GM18519 (cell line): ENCODE measurements around the gene HSD17B7.
"Not testable (repeated sequence)": the region's sequence is repeated elsewhere in the genome, so short reads cannot be mapped to it uniquely, and the experiment has no call there.

Experiments used
- ATAC-seq: cut with Tn5 transposase; IDR thresholded peaks from one replicate; pipeline ENCODE4 v1.9.1; 2021; ENCODE audit warnings: mild to moderate bottlenecking, moderate library complexity; ENCODE audit not compliant: unreplicated experiment, low FRiP score

Gene HSD17B7

DNA sequence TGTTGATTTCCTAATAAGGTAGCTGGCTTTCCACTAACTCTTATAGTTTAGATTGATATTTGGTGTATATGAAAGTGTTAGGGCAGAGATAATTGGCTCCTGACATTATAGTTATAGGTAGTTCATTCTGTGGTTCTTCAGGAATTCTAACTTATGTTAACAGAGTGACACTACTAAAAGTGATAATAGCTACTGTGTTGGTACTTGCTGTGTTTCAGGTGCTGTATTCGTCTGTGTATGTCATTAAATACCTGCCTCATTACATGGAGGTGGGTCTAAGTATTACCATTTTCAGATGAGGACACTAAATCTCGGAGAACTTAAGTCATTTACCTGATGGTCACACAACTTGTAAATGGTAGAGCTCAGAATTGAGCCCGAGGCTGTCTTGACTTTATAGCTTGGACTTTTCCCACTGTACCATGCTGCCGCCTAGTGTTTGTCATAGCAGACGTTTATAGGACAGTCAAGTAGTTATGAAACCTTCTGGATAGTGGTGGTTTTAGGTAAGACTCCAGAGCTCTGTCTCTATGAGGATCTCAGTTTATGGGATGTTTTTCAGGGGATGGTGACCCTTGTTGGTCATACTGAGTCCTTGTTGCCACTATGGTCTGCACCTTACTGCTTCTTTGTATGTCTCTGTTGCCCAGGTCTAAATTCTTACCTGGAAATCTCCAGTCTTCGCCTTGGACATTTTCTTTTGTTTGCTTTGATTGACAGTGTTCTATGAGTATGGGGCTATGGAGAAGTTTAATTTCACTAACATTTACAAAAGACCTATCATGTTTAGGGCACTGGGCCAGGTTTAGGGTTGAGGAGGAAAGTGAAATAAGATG lies 9.7 kb downstream of the HSD17B7 start:
- ATAC-seq: not testable (repeated sequence)

DNA sequence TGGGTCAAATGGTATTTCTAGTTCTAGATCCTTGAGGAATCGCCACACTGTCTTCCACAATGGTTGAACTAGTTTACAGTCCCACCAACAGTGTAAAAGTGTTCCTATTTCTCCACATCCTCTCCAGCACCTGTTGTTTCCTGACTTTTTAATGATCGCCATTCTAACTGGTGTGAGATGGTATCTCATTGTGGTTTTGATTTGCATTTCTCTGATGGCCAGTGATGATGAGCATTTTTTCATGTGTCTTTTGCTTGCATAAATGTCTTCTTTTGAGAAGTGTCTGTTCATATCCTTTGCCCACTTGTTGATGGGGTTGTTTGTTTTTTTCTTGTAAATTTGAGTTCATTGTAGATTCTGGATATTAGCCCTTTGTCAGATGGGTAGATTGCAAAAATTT lies 17.0 kb downstream of the HSD17B7 start:
- not testable (repeated sequence) for ATAC-seq

DNA sequence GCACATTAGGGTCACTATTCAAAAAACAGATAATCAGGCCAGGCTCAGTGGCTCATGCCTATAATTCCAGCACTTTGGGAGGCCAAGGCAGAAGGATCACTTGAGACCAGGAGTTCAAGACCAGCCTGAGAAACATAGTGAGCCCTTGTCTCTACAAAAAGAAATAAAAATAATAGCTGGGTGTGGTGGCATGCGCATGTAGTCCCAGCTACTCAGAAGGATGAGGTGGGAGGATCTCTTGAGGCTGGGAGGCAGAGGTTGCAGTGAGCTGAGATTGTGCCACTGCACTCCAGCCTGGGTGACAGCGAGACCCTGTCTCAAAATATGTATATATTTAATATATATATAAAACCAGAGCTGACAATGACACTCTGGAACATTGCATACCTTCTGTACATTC lies 21.9 kb downstream of the HSD17B7 start:
- ATAC-seq: not testable (repeated sequence)

DNA sequence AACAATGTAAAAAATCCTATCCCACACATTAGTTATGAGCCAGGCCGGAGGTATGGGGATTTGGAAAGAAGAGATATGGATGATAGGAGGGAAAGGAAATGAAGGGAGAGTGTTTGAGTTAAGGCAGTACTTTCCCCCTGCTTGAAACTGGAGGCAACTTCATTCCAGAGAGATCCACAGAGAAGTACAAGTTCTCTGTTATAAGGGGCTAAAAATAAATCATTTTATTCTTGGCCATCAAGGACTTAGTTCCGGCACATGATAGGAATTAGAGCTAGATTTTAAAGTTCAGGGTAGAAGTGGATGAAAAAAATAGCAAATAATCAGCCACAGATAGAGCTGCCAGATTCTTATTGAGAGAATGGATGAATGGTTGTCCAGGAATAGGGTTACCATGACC lies 27.6 kb downstream of the HSD17B7 start:
- not testable (repeated sequence) for ATAC-seq

DNA sequence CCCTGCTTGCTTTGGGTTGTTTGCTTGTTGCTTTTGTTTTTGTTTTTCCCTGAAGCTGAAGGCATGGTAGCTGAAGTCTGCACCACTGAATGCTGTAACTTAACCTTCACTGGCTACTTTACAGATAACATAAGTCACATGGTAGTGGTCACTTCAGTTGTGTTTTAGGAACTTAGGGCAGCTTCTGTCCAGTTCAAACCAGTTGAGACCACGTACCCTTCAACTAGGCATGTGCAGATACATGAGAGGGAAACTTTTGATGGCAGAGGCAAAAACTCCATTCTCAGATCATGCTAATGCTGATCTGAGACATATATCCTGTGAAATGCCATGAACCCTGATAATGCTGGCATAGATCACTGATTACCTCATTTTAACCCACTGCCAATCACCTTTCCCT lies 28.2 kb downstream of the HSD17B7 start:
- not testable (repeated sequence) for ATAC-seq

DNA sequence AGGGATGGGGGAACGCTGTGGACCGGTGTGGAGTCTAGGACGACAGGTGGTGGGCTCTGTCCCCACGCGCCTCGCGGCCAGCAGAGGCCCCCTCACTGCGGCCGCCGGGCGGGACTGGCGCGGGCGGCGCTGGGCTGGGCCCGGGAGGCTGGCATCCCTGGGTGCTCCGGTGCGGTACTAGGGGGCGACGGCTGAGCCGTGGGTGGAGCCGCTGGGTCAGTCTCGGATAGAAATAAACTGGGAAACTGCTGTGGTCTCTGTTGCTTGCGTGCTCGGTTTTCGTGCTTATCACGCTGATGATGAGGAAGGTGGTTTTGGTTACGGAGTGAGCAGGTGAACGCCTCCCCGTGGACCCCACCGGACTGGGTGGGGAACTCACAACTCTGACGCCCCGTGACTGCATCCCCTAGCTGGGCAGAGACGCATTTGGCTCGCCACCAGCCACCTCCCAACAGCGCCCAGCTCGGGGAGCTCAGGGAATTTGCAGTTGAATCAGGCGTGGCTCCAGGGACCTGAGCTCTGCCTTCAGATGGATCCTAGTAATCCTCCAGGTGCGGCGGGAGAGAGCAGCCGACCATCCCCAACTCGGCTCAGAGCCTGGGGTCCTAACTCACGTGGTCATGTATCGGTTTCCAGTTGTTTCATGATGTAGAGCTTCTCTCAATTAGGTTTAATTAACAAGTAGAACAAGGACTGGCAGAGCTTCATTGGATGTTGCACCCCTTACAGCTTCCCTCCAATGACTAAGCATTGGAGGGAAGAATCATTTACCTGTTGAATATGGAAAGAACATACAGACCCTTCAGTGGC lies 32.1 kb downstream of the HSD17B7 start:
- no peak for ATAC-seq

DNA sequence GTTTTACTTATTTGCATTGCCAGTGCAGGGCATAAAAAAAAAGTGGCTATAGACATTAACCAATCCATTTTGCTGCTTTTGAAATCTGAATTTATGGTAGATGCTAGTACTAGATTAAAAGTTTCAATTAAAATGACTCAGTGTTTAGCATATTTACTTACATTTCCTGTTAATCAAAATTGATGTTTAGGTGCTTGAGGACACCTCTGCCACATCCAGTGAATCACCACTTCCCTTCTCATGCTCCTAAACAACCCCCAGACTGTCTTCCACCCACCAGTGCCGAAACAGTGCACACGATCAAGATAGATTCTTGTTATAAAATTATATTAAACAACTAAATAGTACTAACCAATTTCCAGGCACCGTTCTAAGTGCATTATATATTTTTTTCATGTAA lies 32.7 kb downstream of the HSD17B7 start:
- ATAC-seq: no peak

DNA sequence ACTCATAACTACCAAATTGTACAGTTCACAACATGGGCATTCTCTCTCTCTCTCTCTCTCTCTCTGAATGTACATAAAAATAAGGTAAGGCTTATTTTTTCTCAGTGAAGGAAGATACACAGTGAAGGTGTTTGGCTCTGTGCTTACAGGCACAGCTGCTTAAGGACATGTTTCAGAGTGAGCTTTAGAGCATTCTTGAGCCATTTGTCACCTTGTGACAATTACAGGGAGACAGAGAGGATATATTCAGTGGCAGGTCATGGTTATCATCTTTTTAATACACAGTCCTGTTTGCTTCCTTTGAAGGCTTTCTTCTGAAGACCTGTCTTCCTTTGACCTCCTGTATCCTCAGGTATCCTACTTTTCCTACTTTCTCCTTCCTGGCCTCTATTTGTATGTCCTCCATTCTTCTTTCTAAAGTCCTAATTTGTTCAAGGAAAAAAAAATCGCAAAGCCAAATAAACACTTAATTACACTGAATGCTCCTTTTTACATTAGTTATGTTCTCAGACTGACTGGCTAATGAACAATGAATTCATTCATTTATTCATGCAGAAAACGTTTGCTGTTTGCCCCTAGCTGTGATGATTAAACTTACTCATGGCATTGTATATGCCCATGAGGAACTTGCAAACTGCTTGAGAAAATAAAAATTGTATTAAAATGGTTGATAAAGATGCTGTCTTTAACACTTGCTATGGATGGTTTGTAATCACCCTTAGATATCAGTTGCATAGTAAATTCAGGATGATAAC lies 33.4 kb downstream of the HSD17B7 start:
- no peak for ATAC-seq

DNA sequence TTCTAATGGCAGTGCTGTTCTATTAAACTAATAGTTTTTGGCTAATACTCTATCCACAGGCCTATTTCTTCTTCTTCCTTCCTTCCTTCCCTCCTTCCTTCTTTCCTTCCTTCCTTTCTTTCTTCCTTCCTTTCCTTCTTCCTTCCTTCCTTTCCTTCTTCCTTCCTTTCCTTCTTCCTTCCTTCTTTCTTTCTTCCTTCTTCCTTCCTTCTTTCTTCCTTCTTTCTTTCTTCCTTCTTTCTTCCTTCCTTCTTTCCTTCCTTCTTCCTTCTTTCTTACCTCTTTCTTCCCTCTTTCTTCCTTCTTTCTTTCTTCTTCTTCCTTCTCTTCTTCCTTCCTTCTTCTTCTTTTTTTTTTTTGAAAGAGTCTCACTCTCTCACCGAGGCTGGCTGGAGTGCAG lies 38.8 kb downstream of the HSD17B7 start:
- no peak for ATAC-seq

DNA sequence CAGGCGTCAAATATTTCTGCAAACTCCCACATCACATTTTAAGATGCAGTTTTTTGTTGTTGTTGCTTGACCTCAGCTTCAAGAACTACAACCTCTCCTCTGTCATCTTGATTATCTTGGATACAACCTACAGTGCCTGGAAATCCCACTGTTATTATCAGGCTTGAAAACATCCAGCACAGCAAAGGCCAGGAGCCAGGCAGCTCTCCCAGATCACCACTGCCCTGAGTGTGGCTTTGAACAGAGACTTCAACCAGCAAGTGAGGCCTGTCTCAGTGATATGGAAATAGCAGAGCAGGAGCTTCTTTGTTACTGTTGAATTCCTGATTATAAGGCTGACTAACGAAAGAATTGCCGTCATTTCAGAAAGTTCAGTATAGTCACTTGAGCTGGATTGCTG lies 42.0 kb downstream of the HSD17B7 start:
- no peak for ATAC-seq

DNA sequence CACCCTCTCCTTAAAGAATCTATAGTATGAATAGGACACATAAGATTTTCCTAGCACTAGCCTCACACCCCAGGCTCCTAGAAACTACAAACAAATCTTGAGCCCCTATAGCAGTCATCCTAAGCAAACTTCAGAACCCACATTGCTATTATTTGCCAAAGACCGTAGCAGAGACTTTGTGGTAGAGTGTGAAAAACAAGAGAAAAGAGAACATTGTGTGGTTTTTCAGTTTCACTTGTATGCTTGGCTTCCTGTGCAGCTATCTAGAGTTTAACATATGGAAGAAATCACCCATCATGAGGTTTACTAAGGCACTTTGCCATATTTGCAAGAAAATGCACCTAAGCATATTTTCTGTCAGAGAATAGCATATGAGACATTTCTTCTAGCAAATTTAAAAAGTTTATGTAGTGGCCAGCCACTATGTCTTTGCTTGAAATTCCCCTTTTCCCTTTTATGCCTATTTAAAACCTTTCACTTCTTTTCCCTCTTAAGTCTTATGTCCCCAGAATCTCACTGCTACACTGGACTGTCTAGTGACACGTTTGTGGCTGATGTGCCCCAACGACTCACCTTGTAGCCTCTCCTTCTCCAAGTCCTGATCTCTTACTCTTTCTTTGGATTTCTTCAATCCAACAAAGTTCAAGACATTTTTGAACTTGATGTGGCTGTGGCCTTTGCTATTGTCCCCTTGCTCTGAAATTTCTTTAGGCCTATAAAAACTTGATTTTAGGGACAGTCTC lies 44.8 kb downstream of the HSD17B7 start:
- ATAC-seq: peak; percentile 93

DNA sequence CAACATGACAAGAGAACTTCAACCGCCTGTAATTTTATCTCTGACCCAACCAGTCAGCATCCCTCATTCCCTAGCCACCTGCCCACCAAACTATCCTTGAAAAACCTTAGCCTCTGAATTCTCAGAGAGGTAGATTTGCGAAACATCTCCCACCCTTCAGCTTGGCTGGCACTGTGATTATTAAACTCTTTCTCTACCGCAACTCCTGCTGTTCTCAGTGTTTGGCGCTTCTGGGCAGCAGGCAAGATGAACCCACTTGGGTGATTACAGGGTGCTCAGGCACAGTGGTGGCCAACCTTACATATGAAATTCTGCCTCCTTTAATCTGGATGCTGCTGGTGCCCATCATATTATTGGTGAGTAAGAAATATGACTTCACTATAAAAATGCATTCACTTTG lies 48.4 kb downstream of the HSD17B7 start:
- ATAC-seq: no peak

DNA sequence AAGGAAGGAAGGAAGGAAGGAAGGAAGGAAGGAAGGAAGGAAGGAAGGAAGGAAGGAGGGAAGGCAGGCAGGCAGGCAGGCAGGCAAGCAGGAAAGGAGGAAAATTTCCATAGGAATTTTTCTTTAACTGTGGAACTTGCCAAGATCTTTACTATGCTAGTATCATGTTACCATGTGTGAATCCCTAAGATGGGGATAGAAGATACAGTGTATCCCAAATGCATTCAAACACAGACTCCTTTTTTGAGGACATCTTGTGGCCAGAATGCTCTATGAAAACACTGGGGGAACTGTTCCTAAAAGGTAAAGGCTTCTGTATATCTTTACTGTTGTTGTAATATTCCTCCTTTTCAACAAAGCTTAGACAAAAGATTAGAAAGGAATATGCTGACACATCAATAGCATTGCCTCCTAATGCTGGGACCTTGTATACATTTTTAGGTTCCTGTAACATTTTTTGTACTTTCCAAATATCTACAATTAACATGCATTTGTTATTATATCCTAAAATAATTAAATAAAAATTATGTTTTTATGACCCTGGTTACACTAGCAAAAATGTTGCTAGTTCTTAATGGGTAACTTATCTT lies 49.8 kb downstream of the HSD17B7 start:
- no peak for ATAC-seq

DNA sequence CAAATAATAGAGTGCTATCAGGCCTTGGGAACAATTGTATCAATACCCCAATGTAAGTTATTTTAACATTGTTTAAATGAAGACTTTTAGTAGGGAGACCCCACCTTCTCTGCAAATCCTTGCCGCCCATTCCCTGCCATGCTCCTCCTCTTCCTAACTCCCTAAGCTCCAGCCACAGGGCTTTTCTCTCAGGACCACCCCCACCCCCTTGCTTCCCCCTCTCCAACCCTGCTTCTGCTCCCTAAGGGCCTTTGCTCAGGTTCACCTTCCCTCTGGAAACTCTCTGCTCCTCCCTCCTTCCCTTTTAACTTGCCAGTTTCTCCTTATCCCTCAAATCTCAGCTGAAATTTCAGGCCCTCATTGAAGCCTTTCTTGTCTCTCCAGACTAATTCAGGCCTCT lies 53.7 kb downstream of the HSD17B7 start:
- ATAC-seq: no peak

DNA sequence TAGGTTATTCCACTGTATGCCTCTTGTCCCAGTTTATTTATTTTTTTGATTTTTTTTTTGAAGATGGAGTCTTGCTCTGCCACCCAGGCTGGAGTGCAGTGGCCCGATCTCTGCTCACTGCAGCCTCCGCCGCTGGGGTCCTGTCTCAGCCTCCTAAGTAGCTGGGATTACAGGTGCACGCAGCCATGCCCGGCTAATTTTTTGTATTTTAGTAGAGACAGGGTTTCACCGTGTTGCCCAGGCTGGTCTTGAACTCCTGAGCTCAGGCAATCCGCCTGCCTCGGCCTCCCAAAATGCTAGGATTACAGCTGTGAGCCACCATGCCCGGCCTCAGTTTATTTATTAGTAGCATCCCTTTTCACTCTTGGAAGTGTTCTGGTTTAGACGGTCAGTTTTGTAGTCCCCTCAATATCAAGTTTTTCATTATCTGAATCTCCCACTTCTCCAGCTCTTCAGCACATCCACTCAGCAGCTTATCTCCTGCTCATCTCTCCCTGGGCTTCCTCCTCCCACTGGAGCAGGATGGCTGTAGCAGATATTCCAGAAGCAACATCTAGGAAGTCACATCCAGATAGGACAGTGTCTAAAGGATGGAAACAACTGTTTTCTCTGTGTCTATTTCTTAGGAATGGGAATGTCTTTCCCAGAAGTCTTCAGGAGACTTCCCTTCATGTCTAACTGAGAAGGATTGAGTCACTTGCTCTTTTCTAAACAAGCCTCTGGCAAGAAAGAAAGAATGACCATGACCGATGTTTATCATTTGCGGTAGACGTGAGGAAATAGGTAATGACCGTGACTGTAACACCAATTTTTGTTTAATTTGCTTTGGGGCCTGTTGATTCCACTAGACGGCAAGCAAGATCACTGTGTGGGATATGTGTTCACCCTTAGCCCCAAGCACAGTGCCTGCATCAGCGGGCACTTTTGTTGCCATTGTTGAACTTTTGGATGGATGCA lies 56.0 kb downstream of the HSD17B7 start:
- no peak for ATAC-seq

DNA sequence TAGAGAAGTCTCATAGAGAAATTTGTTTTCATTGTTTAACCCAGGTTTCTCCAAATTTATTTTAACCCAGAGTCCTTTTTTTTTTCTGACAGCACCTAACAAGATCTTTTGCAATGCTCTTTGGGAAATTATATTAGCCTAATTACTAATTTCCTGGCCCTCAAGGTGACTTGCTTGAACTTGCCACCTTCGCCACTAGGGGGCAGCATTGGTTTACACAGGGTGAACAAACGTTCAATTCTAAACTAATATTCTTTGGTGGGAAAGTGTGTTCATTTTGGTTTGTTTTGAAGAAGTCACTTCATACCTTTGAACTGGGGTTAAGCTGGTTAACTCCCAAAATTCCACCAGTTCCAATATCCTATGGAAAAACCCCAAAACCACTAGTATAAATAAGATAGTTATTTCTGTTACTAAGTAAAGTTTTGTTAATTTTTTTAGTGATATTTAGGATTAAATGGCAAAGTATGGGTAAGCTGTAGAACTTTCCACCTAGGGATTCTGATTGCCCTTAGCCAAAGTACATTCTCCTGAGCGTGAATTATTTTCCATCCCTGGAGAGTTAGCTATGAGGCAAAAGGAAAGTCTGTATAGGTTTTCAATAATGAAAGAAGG lies 57.4 kb downstream of the HSD17B7 start:
- ATAC-seq: peak; percentile 47

DNA sequence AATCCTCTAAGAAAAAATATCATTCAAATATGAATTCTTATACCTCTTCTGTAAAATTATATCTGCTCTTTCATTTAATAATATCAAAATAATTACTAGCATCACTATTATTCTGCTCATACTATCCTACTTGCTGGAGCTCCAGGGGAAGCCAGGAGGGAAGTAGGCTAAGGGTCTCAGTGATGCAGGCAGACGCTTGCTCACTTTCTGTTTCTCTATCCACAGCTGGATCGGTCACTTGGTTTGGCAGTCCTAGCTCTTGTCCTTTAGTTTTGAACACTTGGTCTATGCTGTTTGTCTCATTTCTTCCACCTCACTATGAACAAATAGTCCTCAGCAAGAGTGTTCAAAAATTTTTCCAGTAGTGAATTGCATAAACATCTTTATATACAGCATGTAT lies 59.2 kb downstream of the HSD17B7 start:
- no peak for ATAC-seq

DNA sequence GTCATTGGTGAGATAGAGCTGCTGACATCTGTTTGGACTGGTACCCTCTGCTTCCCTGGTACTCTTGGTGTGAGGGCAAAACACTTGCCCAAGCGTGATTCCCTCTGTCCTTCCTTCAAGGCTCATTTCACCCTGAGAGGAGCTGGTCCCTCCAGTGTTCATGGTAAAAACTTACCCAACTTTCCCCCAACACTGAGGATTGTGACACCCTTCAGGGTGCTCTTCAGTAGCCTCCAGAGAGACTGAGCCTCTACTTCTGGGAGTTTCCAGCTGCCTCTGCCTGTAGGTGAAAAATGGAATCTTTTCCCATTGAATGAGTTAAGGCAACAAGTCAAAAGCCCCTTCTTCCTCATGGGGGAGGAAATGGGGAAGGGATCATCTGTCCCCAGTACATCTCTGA lies 60.8 kb downstream of the HSD17B7 start:
- no peak for ATAC-seq
